ENCODE results near the gene ARHGAP33. TPM values are rescaled to one million over a fixed set of nuclear protein-coding genes. Genes with fewer than 3 reads are reported as not detected.
"Not testable (repeated sequence)": the region's sequence is repeated elsewhere in the genome, so short reads cannot be mapped to it uniquely, and the experiment has no call there.

ARHGAP33 gene
- total RNA-seq, 1 experiment from 2014 or later, result 9.0 TPM

DNA sequence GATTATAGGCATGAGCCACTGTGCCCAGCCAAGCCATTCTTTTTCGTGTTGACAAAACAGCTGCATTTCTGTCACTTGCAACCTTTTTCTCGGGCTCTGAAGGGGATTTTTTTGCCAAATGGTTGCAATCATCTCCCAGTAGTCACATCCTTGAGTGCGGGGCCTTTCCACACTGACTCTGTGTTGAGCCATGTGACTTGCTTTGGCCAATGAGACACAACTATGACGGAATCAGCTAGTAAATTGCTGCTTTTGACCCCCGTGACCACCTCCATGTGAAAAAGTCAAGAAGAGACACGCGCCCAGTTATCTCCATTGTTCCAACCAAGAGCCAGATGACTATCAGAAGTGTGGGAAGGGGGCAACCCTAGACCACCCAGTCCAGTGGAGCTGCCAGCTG is 58.6 kb downstream of the ARHGAP33 start:
- no peak for DNase-seq (ENCODE audit: low read depth)

DNA sequence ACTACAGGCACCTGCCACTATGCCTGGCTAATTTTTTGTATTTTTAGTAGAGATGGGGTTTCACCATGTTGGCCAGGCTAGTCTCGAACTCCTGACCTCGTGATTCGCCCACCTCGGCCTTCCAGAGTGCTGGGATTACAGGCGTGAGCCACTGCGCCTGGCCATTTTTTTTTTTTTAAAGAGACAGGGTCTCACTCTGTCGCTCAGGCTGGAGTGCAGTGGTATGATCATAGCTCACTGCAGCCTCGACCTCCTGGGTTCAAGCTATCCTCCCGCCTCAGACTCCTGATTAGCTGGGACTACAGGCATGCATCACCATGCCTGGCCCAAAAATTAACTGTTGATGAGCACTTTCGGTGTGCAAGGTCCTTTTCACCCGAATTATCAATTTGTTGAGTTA is 60.7 kb downstream of the ARHGAP33 start:
- DNase-seq (ENCODE audit: low read depth), result not testable (repeated sequence)

Other genes starting within 250 kb of the ARHGAP33 start
- gene SBSN, start 247.3 kb upstream of the ARHGAP33 start, total RNA-seq (2014; rRNA removed; shearing (Covaris generic)), result 0.11 TPM in 1 of 2 replicates, not detected in the other
- gene GAPDHS, start 242.1 kb upstream of the ARHGAP33 start, total RNA-seq (2014; rRNA removed; shearing (Covaris generic)), result not detected in 2 replicates
- gene TMEM147, start 229.9 kb upstream of the ARHGAP33 start, total RNA-seq (2014; rRNA removed; shearing (Covaris generic)), result 113 and 114 TPM in 2 replicates
- not detected in 2 replicates for gene ATP4A, start 211.9 kb upstream of the ARHGAP33 start, total RNA-seq (2014; rRNA removed; shearing (Covaris generic))
- not detected in 2 replicates for gene PMIS2, start 189.4 kb upstream of the ARHGAP33 start, total RNA-seq (2014; rRNA removed; shearing (Covaris generic))
- gene HAUS5, start 162.8 kb upstream of the ARHGAP33 start, total RNA-seq (2014; rRNA removed; shearing (Covaris generic)), result 14.9 and 21.3 TPM in 2 replicates
- gene RBM42, start 146.5 kb upstream of the ARHGAP33 start, total RNA-seq (2014; rRNA removed; shearing (Covaris generic)), result 129 and 147 TPM in 2 replicates
- not detected in 2 replicates for gene ETV2, start 133.8 kb upstream of the ARHGAP33 start, total RNA-seq (2014; rRNA removed; shearing (Covaris generic))
- gene COX6B1, start 127.2 kb upstream of the ARHGAP33 start, total RNA-seq (2014; rRNA removed; shearing (Covaris generic)), result 460 and 655 TPM in 2 replicates
- not detected in 2 replicates for gene UPK1A, start 109.0 kb upstream of the ARHGAP33 start, total RNA-seq (2014; rRNA removed; shearing (Covaris generic))
- 0.06 TPM in 1 of 2 replicates, not detected in the other for gene ZBTB32, start 71.0 kb upstream of the ARHGAP33 start, total RNA-seq (2014; rRNA removed; shearing (Covaris generic))
- 6.3 and 18.6 TPM in 2 replicates for gene KMT2B, start 57.6 kb upstream of the ARHGAP33 start, total RNA-seq (2014; rRNA removed; shearing (Covaris generic))
- gene IGFLR1, start 33.1 kb upstream of the ARHGAP33 start, total RNA-seq (2014; rRNA removed; shearing (Covaris generic)), result 2.8 and 3.9 TPM in 2 replicates
- gene U2AF1L4, start 30.1 kb upstream of the ARHGAP33 start, total RNA-seq (2014; rRNA removed; shearing (Covaris generic)), result 9.6 and 16.7 TPM in 2 replicates
- 52.4 and 63.9 TPM in 2 replicates for gene PSENEN, start 29.9 kb upstream of the ARHGAP33 start, total RNA-seq (2014; rRNA removed; shearing (Covaris generic))
- gene LIN37, start 27.0 kb upstream of the ARHGAP33 start, total RNA-seq (2014; rRNA removed; shearing (Covaris generic)), result 13.3 and 13.8 TPM in 2 replicates
- 0.06 TPM in 1 of 2 replicates, not detected in the other for gene HSPB6, start 18.5 kb upstream of the ARHGAP33 start, total RNA-seq (2014; rRNA removed; shearing (Covaris generic))
- gene PROSER3, start 17.4 kb upstream of the ARHGAP33 start, total RNA-seq (2014; rRNA removed; shearing (Covaris generic)), result 1.6 and 3.2 TPM in 2 replicates
- not detected in 2 replicates for gene PRODH2, start 37.3 kb downstream of the ARHGAP33 start, total RNA-seq (2014; rRNA removed; shearing (Covaris generic))
- not detected in 2 replicates for gene NPHS1, start 76.9 kb downstream of the ARHGAP33 start, total RNA-seq (2014; rRNA removed; shearing (Covaris generic))
- 0.34 and 0.60 TPM in 2 replicates for gene KIRREL2, start 81.3 kb downstream of the ARHGAP33 start, total RNA-seq (2014; rRNA removed; shearing (Covaris generic))
- gene APLP1, start 93.0 kb downstream of the ARHGAP33 start, total RNA-seq (2014; rRNA removed; shearing (Covaris generic)), result 2.5 and 6.5 TPM in 2 replicates
- gene NFKBID, start 125.0 kb downstream of the ARHGAP33 start, total RNA-seq (2014; rRNA removed; shearing (Covaris generic)), result 8.5 and 33.9 TPM in 2 replicates
- gene HCST, start 127.0 kb downstream of the ARHGAP33 start, total RNA-seq (2014; rRNA removed; shearing (Covaris generic)), result not detected in 2 replicates
- gene TYROBP, start 132.7 kb downstream of the ARHGAP33 start, total RNA-seq (2014; rRNA removed; shearing (Covaris generic)), result not detected in 2 replicates
- gene LRFN3, start 160.8 kb downstream of the ARHGAP33 start, total RNA-seq (2014; rRNA removed; shearing (Covaris generic)), result 1.2 and 1.4 TPM in 2 replicates
- 44.7 and 49.8 TPM in 2 replicates for gene SDHAF1, start 219.6 kb downstream of the ARHGAP33 start, total RNA-seq (2014; rRNA removed; shearing (Covaris generic))
- not detected in 2 replicates for gene SYNE4, start 233.2 kb downstream of the ARHGAP33 start, total RNA-seq (2014; rRNA removed; shearing (Covaris generic))
- gene ALKBH6, start 238.6 kb downstream of the ARHGAP33 start, total RNA-seq (2014; rRNA removed; shearing (Covaris generic)), result 15.4 and 32.2 TPM in 2 replicates

Measured in Daoy (cell line).